ENCODE results near the gene TMEM179B. TPM values are rescaled to one million over a fixed set of nuclear protein-coding genes. Genes with fewer than 3 reads are reported as not detected.

TMEM179B gene
- total RNA-seq, 1 experiment from 2014 or later = 51.6 TPM

GRCh38 chr11:62811659-62812058 lies 24.5 kb downstream of the TMEM179B start (continued):
- TF ChIP-seq, protein P1, sequence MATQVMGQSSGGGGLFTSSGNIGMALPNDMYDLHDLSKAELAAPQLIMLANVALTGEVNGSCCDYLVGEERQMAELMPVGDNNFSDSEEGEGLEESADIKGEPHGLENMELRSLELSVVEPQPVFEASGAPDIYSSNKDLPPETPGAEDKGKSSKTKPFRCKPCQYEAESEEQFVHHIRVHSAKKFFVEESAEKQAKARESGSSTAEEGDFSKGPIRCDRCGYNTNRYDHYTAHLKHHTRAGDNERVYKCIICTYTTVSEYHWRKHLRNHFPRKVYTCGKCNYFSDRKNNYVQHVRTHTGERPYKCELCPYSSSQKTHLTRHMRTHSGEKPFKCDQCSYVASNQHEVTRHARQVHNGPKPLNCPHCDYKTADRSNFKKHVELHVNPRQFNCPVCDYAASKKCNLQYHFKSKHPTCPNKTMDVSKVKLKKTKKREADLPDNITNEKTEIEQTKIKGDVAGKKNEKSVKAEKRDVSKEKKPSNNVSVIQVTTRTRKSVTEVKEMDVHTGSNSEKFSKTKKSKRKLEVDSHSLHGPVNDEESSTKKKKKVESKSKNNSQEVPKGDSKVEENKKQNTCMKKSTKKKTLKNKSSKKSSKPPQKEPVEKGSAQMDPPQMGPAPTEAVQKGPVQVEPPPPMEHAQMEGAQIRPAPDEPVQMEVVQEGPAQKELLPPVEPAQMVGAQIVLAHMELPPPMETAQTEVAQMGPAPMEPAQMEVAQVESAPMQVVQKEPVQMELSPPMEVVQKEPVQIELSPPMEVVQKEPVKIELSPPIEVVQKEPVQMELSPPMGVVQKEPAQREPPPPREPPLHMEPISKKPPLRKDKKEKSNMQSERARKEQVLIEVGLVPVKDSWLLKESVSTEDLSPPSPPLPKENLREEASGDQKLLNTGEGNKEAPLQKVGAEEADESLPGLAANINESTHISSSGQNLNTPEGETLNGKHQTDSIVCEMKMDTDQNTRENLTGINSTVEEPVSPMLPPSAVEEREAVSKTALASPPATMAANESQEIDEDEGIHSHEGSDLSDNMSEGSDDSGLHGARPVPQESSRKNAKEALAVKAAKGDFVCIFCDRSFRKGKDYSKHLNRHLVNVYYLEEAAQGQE (IDR thresholded peaks at IDR 0.05; ENCODE audit: low read depth) = no peak
- no peak for TF ChIP-seq EGR1 (IDR thresholded peaks at IDR 0.05; ENCODE audit: low read depth)
- TF ChIP-seq POLR2AphosphoS5 (IDR thresholded peaks at IDR 0.05; ENCODE audit: low read depth, low read length) = no peak

- Histone ChIP-seq H3K4me3 (replicated peaks in 1 of 2; ENCODE audit: low read depth in 1 of 2, low read length in 2 of 2) (no peak overlapping the region), H4K20me1 (ENCODE audit: insufficient read depth) (no peaks in the 10 kb centered on the region), H3K79me2 (ENCODE audit: insufficient read depth, low read length) (no peaks in the 10 kb centered on the region), H3K9me2 (ENCODE audit: insufficient read depth) (no peaks in the 10 kb centered on the region), H3K4me2 (ENCODE audit: low read length) (no peak overlapping the region), H3K27me3 (ENCODE audit: insufficient read depth, low read length) (no peaks in the 10 kb centered on the region), H3K27ac (ENCODE audit: low read depth, low read length) (no peak overlapping the region), H3K36me3 (ENCODE audit: control insufficient read depth in 1 of 2, insufficient read depth in 2 of 2, low read length in 2 of 2) (peaks cover 0 to 15% of the 10 kb centered on the region in 2 experiments; a peak in 3 of 4 replicates), H3K4me1 (ENCODE audit: control insufficient read depth in 1 of 2, insufficient read depth in 2 of 2, low read length in 2 of 2) (no peaks in the 10 kb centered on the region), H3K9ac (ENCODE audit: low read length) (no peak overlapping the region), H3K9me3 (ENCODE audit: control insufficient read depth in 1 of 2, insufficient read depth in 1 of 2, low read depth in 1 of 2, low read length in 2 of 2) (no peaks in the 10 kb centered on the region), H2AFZ (ENCODE audit: low read depth, low read length, poor library complexity, severe bottlenecking) (no peak overlapping the region)
- intact Hi-C loops (cut with micrococcal nuclease) = no loop called here
- BruUV-seq (replicated peaks) = no TSS peak
- CTCF ChIA-PET = interaction anchor here (0.8 kb wide), 1 partner anchor 12 kb away, joined by 3 read pairs; no protein-coding TSS in a partner anchor
- POLR2A ChIA-PET = interaction anchor here (0.6 to 1.8 kb wide), 4 partner anchors 9 to 24 kb away, joined by 3 to 12 read pairs (median 6); partner anchors contain the start of gene STX5
- no peak for DNase-seq (ENCODE audit: low read depth, low spot score)
- no peak for TF ChIP-seq ZNF274 (IDR thresholded peaks at IDR 0.05; ENCODE audit: low read depth, low read length)
- TF ChIP-seq ZBTB33 (IDR thresholded peaks at IDR 0.05; ENCODE audit: extremely low read depth, insufficient replicate concordance, low read length) = no peak
- RAD21 ChIA-PET (ENCODE audit: low non-redundant PET in 1 of 2, low total read pairs in 2 of 2, uncharacterized antibody in 2 of 2, unreplicated experiment in 2 of 2) = no interaction called here
- ATAC-seq = no peak
These were observed 29.4 kb downstream of the TMEM179B start for GRCh38 chr11:62816557-62816956.
